Measurements from ENCODE around the gene RUFY4.

GRCh38 chr2:218095853-218096252 is 26.8 kb downstream of the RUFY4 start:
- TF ChIP-seq CTCF (IDR thresholded peaks at IDR 0.05) (no peak), ZFX (IDR thresholded peaks at IDR 0.05; ENCODE audit: borderline replicate concordance) (no peak)

All from 22Rv1 (cell line).